HL-60 (cell line): ENCODE measurements around the gene SBK2.
"Not testable (repeated sequence)": the region's sequence is repeated elsewhere in the genome, so short reads cannot be mapped to it uniquely, and the experiment has no call there.

Source experiments
- DNase-seq, 2 experiments: peaks; one replicate each; pipeline ENCODE4 v3.0.0-alpha.2; 2010 to 2020; ENCODE audit warnings: low read depth in 1 of 2, low spot score in 1 of 2
- H3K27ac ChIP-seq: fragments of 250-450 bp; sonication (Bioruptor Pico); replicated peaks from 2 replicates; pipeline ENCODE4 v1.5.1; 2020; ENCODE audit warnings: mild to moderate bottlenecking, moderate library complexity
- H3K27me3 ChIP-seq: fragments of 250-450 bp; sonication (Bioruptor Pico); 2 replicates; pipeline ENCODE4 v1.5.1; 2021; ENCODE audit warnings: mild to moderate bottlenecking, moderate library complexity; ENCODE audit not compliant: insufficient read depth, poor library complexity, severe bottlenecking
- H3K4me3 ChIP-seq: replicated peaks from 2 replicates; pipeline ENCODE4 v1.5.1; 2011; ENCODE audit warnings: mild to moderate bottlenecking, control low read depth, low read length; ENCODE audit not compliant: insufficient read depth
- GABPA ChIP-seq: IDR thresholded peaks from 2 replicates; pipeline ENCODE4 v1.6.1; 2012; ENCODE audit warnings: low read depth
- POLR2AphosphoS5 ChIP-seq: IDR thresholded peaks from 2 replicates; pipeline ENCODE4 v1.6.1; 2012; ENCODE audit warnings: low read depth
- SPI1 ChIP-seq: IDR thresholded peaks from 2 replicates; pipeline ENCODE4 v1.6.1; 2012; ENCODE audit warnings: low read depth, mild to moderate bottlenecking, borderline replicate concordance
- TF ChIP-seq, protein P1 (sequence below): IDR thresholded peaks from 2 replicates; pipeline ENCODE4 v1.6.1; 2012; ENCODE audit warnings: low read depth; ENCODE audit not compliant: insufficient replicate concordance
- TF ChIP-seq, protein P2 (sequence below): IDR thresholded peaks from one replicate; pipeline ENCODE4 v1.5.1; 2011; ENCODE audit warnings: low read length, control low read depth, inconsistent platforms; ENCODE audit not compliant: insufficient read depth

SBK2 gene

DNA sequence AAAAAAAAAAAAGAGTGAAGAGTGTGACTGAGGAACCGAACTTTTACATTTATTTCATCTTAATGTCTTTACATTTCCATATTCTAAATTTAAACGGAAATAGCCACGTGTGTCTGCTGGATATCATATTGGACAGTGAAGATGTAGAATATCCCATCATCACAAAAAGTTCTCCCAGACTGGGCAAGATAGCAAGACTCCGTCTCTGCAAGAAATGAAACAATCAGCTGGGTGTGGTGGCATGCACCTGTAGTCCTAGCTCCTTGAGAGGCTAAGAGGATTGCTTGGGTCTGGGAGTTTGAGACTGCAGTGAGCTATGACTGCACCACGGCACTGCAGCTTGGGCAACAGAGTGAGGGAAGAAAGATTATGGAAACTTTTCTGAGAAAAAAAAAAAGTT is 39.8 kb upstream of the SBK2 start:
- Histone ChIP-seq H3K4me3 (no peak overlapping the region), H3K27ac (no peak overlapping the region), H3K27me3 (no peaks in the 10 kb centered on the region)
- TF ChIP-seq, protein P1, sequence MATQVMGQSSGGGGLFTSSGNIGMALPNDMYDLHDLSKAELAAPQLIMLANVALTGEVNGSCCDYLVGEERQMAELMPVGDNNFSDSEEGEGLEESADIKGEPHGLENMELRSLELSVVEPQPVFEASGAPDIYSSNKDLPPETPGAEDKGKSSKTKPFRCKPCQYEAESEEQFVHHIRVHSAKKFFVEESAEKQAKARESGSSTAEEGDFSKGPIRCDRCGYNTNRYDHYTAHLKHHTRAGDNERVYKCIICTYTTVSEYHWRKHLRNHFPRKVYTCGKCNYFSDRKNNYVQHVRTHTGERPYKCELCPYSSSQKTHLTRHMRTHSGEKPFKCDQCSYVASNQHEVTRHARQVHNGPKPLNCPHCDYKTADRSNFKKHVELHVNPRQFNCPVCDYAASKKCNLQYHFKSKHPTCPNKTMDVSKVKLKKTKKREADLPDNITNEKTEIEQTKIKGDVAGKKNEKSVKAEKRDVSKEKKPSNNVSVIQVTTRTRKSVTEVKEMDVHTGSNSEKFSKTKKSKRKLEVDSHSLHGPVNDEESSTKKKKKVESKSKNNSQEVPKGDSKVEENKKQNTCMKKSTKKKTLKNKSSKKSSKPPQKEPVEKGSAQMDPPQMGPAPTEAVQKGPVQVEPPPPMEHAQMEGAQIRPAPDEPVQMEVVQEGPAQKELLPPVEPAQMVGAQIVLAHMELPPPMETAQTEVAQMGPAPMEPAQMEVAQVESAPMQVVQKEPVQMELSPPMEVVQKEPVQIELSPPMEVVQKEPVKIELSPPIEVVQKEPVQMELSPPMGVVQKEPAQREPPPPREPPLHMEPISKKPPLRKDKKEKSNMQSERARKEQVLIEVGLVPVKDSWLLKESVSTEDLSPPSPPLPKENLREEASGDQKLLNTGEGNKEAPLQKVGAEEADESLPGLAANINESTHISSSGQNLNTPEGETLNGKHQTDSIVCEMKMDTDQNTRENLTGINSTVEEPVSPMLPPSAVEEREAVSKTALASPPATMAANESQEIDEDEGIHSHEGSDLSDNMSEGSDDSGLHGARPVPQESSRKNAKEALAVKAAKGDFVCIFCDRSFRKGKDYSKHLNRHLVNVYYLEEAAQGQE, result no peak
- TF ChIP-seq, protein P2, sequence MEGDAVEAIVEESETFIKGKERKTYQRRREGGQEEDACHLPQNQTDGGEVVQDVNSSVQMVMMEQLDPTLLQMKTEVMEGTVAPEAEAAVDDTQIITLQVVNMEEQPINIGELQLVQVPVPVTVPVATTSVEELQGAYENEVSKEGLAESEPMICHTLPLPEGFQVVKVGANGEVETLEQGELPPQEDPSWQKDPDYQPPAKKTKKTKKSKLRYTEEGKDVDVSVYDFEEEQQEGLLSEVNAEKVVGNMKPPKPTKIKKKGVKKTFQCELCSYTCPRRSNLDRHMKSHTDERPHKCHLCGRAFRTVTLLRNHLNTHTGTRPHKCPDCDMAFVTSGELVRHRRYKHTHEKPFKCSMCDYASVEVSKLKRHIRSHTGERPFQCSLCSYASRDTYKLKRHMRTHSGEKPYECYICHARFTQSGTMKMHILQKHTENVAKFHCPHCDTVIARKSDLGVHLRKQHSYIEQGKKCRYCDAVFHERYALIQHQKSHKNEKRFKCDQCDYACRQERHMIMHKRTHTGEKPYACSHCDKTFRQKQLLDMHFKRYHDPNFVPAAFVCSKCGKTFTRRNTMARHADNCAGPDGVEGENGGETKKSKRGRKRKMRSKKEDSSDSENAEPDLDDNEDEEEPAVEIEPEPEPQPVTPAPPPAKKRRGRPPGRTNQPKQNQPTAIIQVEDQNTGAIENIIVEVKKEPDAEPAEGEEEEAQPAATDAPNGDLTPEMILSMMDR, result no peak
- TF ChIP-seq SPI1, result no peak
- TF ChIP-seq GABPA, result no peak
- no peak for TF ChIP-seq POLR2AphosphoS5
- no peak for DNase-seq

DNA sequence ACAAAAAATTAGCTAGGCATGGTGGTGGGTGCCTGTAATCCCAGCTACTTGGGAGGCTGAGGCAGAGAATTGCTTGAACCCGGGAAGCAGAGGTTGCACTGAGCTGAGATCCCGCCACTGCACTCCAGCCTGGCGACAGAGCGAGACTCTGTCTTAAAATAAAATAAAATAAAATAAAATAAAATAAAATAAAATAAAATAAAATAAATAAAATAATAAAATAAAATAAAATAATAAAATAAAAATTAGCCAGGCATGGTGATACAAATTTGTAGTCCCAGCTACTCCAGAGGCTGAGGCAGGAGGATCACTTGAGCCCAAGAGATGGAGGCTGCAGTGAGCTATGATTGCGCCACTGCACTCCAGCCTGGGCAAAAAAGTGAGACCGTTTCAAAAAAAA is 37.0 kb upstream of the SBK2 start:
- not testable (repeated sequence) for H3K27me3 ChIP-seq, DNase-seq, H3K27ac ChIP-seq, H3K4me3 ChIP-seq

DNA sequence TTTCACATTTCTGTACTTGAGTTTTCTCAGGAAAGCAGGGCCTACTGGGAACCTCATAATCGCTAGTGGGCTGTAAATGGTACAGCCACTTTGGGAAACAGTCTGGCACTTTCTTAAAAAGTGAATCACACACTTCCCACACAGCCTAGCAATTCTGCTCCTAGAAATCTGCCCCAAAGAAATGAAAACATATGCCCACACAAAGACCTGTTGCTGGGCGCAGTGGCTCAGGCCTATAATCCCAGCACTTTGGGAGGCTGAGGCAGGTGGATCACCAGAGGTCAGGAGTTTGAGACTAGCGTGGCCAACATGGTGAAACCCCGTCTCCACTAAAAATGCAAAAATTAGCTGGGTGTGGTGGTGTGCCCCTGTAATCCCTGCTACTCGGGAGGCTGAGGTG is 32.5 kb upstream of the SBK2 start:
- not testable (repeated sequence) for H3K27me3 ChIP-seq, H3K4me3 ChIP-seq, H3K27ac ChIP-seq, DNase-seq

DNA sequence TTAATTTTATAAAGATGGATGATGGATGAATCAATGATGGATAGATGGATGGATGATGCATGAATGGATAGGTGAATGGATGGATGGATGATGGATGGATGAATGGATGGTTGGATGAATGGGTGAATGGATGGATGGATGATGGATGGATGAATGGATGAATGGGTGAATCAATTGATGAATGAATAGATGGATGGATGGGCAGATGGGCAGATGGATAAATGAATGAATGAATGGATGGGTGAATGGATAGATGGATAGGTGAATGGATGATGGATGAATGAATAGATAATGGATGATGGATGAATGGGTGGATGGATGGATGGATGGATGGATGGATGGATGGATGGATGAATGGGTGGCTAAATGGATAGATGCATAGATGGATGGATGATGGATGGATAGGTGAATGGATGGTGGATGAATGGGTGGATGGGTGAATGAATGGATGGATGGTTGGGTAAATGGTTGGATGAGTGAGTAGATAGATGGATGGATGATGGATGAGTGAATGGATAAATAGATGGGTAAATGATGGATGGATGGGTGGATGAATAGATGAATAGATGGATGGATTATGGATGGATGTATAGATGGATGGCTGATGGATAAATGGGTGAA is 30.9 kb upstream of the SBK2 start:
- H3K4me3 ChIP-seq, result no peak overlapping the region
- no peak for TF ChIP-seq GABPA
- TF ChIP-seq POLR2AphosphoS5, result no peak
- TF ChIP-seq SPI1, result no peak
- TF ChIP-seq, protein P2, result no peak
- TF ChIP-seq, protein P1, result no peak
- DNase-seq, result no peak
- H3K27me3 ChIP-seq, result no peaks in the 10 kb centered on the region
- no peak overlapping the region for H3K27ac ChIP-seq

DNA sequence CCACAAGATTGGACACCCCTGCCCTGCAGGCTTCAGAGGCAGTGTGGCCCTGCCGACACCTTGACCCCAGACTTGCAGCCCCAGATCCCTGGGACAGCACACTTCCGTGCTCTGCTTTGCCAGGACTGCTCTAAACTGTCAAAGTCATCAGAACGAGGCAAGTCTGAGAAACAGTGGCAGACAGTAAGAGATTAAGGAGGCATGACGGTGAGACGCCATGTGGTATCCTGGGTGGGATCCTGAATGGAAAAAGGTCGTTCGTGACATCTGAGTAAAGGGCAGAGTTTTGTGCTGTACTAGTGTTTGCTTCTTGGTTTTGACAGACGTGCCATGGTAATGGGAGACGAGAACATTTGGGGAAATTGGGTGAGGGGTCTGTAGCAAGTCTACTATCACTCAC is 29.9 kb upstream of the SBK2 start:
- Histone ChIP-seq H3K27ac (no peak overlapping the region), H3K4me3 (no peak overlapping the region), H3K27me3 (no peaks in the 10 kb centered on the region)
- DNase-seq, result no peak
- TF ChIP-seq, protein P2, result no peak
- TF ChIP-seq SPI1 (no peak), POLR2AphosphoS5 (no peak)
